GM19043 (cell line): Measurements from ENCODE around the gene CACNA1C.

ENCODE experiments used
- ATAC-seq: cut with Tn5 transposase; IDR thresholded peaks from one replicate; pipeline ENCODE4 v1.9.1; 2021; ENCODE audit warnings: low read depth; ENCODE audit not compliant: unreplicated experiment

Gene CACNA1C

DNA sequence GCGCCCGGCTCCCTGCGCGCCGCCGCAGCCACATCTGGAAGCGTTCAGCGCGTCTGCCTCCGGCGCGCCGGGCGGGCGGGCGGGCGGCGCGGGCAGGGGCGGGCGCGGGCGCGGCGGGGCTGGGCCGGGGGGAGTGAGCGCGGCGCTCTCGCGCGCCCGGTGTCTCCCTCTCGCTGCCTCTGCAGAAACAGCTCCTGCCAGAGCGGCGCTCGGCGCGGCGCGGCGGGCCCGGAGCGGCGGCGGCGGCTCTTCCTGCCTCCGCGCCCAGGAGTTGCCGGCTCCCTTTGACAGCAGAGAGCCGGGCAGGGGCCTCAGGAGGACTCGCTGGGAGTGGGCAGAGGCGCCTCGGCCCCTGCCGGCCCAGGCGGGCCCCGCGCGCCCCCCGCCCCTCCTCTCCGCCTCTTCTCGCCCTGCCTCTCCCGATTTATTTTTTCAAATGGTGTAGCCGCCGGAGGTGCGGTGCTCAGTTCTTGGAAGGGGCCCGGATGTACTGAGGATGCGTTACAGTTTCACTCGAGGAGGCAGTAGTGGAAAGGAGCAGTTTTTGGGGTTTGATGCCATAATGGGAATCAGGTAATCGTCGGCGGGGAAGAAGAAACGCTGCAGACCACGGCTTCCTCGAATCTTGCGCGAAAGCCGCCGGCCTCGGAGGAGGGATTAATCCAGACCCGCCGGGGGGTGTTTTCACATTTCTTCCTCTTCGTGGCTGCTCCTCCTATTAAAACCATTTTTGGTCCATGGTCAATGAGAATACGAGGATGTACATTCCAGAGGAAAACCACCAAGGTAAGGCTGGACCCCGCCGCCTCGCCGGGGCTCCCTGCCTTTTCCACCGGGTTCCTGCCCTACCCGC lies at the start of gene CACNA1C:
Gene CACNA1C, plus strand, starts transcription at position 162 of the 853 bp plus-strand sequence. Its CDS starts 576 bp downstream, at position 738.
- ATAC-seq, result no peak

- ATAC-seq, result peak; percentile 15
These were observed 49.1 kb upstream of the CACNA1C start for GRCh38 chr12:2003676-2004112.

DNA sequence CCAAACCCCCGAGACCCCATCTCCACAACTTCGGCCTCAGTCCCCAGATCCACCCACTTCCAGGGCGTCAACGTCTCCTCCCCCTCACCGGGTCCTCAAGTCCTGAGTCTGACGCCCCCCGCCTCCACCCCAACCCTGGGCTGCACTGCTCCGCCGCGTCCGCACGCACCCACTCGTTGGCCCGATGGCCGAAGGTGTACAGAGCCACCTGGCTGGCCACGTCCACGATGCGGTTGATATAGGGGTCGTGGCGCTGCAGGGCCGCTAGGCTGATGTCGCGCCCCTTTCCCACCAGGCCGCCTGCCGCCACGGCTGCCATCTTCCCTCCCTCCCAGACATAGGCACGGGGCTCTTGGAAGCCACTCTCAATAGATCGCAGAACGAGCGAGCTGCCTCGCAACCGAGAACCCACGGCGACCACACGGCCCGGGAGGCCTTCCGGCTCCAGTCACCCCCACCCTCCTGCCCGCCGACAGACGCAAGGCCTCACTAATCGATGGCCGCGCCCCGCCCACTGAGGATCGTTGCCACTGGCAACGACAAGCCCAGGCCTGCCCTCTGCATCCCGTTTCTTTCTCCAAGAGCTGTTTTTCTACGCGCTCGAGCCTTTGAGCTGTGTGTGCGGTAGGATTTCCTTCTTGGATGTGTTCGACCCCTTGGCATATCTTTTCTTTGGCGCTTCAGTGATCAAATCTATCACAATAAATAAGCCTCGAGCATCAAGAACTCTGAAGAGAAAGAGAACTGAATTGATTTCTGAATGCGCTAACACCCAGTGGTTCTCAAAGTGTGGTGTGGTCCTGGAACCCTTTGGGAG lies 48.5 kb upstream of the CACNA1C start, which contains the start of gene DCP1B:
Gene DCP1B, minus strand, starts transcription at position 345 of the 817 bp plus-strand sequence. Its CDS starts 26 bp downstream, at position 319.
- ATAC-seq, result peak; percentile 97

DNA sequence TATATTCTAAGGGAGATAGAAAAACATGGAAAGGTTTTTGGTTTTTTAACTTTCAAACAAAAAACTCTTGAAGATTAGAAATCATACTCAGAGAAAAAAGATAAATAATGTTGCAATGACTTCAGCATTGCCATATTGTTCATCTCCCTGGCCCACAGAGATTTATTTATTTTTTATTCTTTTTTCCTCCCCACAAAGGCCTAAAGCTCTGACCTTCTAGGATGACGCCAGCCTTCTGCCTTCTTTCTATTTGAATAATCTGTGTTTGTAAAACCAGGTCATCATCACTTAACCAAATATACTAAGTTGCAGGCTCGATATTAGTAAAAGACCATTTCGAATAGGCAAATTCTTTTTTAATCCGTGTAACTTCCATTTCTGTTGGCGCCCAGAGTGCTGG lies 44.1 kb upstream of the CACNA1C start:
- ATAC-seq, result no peak

DNA sequence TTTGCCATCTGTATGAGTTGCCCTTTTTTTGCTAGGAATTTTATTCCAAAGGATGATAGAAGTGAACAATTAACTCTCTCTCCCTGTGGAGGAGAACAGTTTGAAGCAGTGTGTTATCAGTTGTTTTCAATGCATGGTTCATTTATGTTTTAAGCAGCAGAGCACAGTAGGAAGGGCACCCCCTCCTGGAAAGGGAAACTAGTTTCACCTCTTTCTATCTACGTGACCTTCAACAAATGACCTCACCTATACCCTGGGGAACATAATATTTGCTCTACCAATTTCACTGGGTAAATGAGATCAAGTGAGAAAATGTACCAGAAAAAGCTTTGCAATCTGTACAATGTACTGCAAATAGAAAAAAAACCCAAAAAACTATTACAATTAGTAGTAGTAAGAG lies 43.2 kb upstream of the CACNA1C start:
- ATAC-seq, result no peak

DNA sequence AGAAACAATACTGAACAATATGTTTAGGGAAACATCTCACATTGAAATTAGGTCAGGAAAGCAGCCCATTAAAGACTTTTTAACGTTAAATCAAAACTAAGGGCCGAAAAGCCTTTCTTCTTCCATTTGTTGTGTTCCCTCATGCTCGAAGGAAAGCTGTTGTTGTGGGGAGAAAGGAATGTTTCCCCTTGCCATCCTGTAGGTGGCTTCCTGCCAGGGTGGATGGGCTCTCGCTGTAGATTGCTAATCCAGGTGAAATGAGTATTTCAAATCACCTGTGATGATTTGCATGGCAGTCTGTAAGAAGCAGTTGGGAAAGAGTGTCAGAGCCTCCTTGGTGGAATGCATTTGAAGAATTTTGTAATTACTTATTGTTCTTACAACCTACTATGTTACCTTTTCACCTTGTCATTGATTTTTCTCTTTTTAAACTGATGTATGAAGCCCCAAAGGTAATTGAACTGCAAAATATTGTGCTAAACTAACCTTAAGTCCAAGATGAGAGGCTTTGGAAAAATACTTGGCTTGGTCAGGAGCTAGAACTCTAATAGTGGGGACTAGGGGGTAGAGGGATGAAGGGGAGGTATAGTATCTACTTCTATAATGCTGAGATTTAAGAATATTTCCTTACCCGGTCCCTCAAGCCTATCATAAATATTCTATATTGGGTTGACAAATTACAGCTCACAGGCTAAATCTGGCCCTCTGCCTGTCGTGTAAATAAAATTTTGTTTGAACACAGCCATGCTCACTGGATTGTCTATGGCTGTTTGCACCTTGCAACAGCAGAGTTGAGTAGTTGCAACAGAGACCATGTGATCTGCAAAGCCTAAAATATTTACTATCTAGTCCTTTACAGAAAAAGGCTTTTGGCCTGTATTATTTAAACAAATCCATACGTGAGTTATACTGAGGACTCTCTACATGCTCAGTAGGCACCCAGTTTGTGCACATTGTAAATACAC lies 40.9 kb upstream of the CACNA1C start:
- no peak for ATAC-seq

GRCh38 chr12:2013086-2013485 lies 39.7 kb upstream of the CACNA1C start:
- no peak for ATAC-seq

GRCh38 chr12:2013527-2014223 lies 39.1 kb upstream of the CACNA1C start:
- no peak for ATAC-seq

GRCh38 chr12:2014231-2014630 lies 38.6 kb upstream of the CACNA1C start:
- no peak for ATAC-seq

GRCh38 chr12:2016862-2017545 lies 35.8 kb upstream of the CACNA1C start:
- no peak for ATAC-seq

DNA sequence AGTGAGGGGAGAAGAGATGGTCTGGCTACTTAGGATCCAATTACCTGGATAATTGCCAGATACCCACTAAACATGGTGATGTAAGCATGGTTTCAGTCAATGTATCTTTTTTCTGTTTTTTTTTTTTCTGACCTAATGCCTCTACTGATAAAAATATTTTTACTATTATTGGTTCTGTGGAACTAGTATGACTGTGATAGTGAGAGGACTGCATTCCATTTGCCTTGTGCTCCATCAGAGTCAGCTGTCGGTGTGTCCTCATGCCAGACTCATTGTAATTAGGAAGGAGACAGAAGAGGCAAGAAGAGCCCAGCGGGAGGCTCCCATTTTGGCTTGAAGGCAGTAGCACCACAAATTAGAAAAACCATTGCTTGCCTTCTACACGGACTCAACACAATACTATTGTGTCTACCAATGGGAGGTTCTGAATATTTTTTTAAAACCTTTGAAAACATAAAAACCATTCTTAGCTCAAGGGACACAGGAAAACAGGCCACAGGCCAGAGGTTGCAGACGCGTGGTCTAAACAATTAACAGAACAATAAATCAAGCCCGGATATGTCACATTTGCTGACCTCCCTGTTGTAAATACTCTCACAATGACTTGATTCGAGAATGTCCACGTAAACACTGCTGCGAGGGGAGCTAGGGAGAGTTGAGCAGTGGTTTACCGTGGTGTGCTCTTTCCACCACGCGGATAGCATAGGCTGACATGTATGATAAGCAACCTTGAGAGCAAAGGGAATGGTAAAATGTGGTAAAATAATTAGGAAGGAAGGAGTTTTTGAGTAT lies 35.0 kb upstream of the CACNA1C start:
- ATAC-seq, result no peak

- ATAC-seq, result no peak
These were observed 34.4 kb upstream of the CACNA1C start for GRCh38 chr12:2018391-2018790.

DNA sequence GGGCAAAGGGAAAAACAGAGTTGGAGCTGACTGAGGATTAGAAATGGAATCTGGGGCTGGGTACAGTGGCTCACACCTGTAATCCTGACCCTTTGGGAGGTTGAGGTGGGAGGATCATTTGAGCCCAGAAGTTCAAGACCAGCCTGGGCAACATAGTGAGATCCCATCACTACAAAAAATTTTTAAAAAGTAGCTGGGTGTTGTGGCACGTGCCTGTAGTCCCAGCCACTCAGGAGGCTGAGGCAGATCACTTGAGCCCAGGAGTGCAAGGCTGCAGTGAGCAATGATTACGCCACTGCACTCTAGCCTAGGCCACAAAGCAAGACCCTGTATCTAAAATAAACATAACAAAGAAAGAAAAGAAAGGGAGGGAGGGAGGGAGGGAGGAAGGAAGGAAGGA lies 33.7 kb upstream of the CACNA1C start:
- no peak for ATAC-seq

DNA sequence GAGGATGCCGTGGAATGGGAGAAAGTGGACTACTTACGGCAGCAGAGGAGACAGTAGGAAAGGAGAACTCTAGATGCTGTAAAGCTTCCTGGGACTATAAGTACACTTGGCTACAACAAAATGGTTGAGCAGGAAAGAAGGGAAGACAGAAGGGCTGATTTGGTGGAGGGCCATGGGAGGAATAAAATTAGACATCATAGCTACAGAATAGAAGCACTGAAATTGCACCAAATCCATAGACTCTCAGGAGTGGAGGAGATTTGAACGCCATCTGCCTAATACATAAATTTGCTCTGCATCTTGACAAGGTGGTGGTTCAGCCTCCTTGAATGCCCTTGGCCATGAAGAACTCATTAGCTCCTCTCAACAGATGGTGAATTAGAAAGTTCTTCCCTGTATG lies 32.3 kb upstream of the CACNA1C start:
- no peak for ATAC-seq

- ATAC-seq, result no peak
These were observed 29.4 kb upstream of the CACNA1C start for GRCh38 chr12:2023365-2023764.

GRCh38 chr12:2027351-2027750 lies 25.4 kb upstream of the CACNA1C start:
- ATAC-seq, result no peak

- no peak for ATAC-seq
These were observed 22.9 kb upstream of the CACNA1C start for GRCh38 chr12:2029851-2030250.

GRCh38 chr12:2032506-2032905 lies 20.3 kb upstream of the CACNA1C start:
- ATAC-seq, result no peak
